Lung (tissue), 12 donors: ENCODE measurements around the gene POGZ. TPM values are rescaled to one million over a fixed set of nuclear protein-coding genes. Genes with fewer than 3 reads are reported as not detected.
A peak's percentile ranks its signal among the peaks of the same experiment; 100 is the strongest.

Source experiments
- ATAC-seq: fragments of 200-7000 bp; cut with Tn5 transposase; one replicate; pipeline ENCODE4 v1.9.1; 2020; ENCODE audit warnings: moderate number of reproducible peaks; ENCODE audit not compliant: insufficient read depth, low FRiP score
- DNase-seq, 3 donors: peaks; one replicate each; pipeline ENCODE4 v3.0.0-alpha.2; 2013 to 2017
- H3K27ac ChIP-seq, 2 donors: one replicate each; pipeline ENCODE4 v1.5.1; 2013; ENCODE audit warnings: mild to moderate bottlenecking in 2 of 2, moderate library complexity in 2 of 2, control low read depth in 1 of 2, inconsistent platforms in 1 of 2, low read depth in 1 of 2, low read length in 1 of 2
- H3K27me3 ChIP-seq, 3 donors: one replicate each; pipeline ENCODE4 v1.5.1; 2013; ENCODE audit warnings: low read length in 2 of 3; ENCODE audit not compliant: control insufficient read depth in 3 of 3, insufficient read depth in 3 of 3
- H3K36me3 ChIP-seq, 4 donors: one replicate each; pipeline ENCODE4 v1.5.1; 2013; ENCODE audit warnings: low read length in 4 of 4, mild to moderate bottlenecking in 1 of 4, moderate library complexity in 1 of 4; ENCODE audit not compliant: control insufficient read depth in 4 of 4, insufficient read depth in 4 of 4
- H3K4me1 ChIP-seq, 5 donors: one replicate each; pipeline ENCODE4 v1.5.1; 2013; ENCODE audit warnings: low read length in 5 of 5, mild to moderate bottlenecking in 2 of 5, moderate library complexity in 1 of 5; ENCODE audit not compliant: control insufficient read depth in 5 of 5, insufficient read depth in 5 of 5
- H3K4me3 ChIP-seq: one replicate; pipeline ENCODE4 v1.5.1; 2013; ENCODE audit warnings: mild to moderate bottlenecking, control low read depth, moderate library complexity
- H3K9ac ChIP-seq, 2 donors: one replicate each; pipeline ENCODE4 v1.5.1; 2013; ENCODE audit warnings: low read length in 2 of 2, control low read depth in 1 of 2; ENCODE audit not compliant: insufficient read depth in 1 of 2
- H3K9me3 ChIP-seq, 4 donors: one replicate each; pipeline ENCODE4 v1.5.1; 2013; ENCODE audit warnings: low read length in 3 of 4, mild to moderate bottlenecking in 1 of 4, moderate library complexity in 1 of 4; ENCODE audit not compliant: control insufficient read depth in 4 of 4, insufficient read depth in 3 of 4
- WGBS, 2 donors: extraction: QIAGEN DNeasy Blood & Tissue Kit; methylation state at CpG; one replicate each; pipeline ENCODE4 v1.1.7; 2013; 5-methylcytosine and 5-hydroxymethylcytosine counted together
- polyA plus RNA-seq, 2 donors: library from polyadenylated mRNA; stranded (reverse); fragments of 200-250 nt; gene quantifications; one replicate each; pipeline ENCODE4 v1.2.1, GENCODE V29; 2013
- total RNA-seq, 2 donors: library from RNA; depleted of rRNA in 1 of 2; stranded (reverse); fragments of >200 nt in 1 of 2; gene quantifications; one replicate each; pipeline ENCODE4 v1.2.1, GENCODE V29; 2014 to 2021
- TF ChIP-seq, protein P1 (sequence below): IDR thresholded peaks from 2 replicates; pipeline ENCODE4 v1.5.1; 2012; ENCODE audit warnings: mild to moderate bottlenecking; ENCODE audit errors: control extremely low read depth, extremely low read depth
- donor health status: control.
- donor health status: control.
- donor health status: Bipolar disorder and iron deficiency.
- donor health status: healthy.
- donor health status: DM: yes; HTN: yes; CAD: no.

POGZ gene
- total and polyA plus RNA-seq, 4 donors: 12.6 to 131 (median 41.6) TPM

DNA sequence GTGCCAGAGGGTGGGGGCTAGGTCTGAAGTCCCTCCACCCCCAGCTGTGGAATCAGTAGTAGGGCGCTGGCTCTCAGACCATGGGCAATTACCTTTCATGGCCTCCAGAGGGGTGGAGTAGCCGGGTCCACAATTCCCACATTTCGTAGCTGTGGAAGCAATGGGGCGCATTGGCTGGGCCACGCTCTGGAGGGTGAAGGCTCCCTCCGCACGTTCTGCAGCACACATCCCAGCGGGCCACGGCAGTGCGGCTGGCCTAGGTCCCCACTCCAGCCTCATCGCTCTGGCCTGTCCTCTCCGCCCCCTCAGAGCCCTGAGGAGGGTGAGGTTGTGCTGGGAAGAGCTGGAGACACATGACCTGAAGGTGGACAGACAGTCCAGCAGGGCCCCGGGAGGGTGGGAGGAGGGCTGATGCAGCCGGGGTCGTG is 89.7 kb downstream of the POGZ start:
- Histone ChIP-seq H3K27ac (peak overlapping the region in 1 of 2 donors; percentile 33), H3K9ac (no peak overlapping the region), H3K4me3 (no peak overlapping the region), H3K9me3 (no peaks in the 10 kb centered on the region), H3K4me1 (peaks cover 7 to 38% (median 21%) of the 10 kb centered on the region in 5 donors), H3K36me3 (peaks cover 0 to 34% (median 24%) of the 10 kb centered on the region in 4 donors), H3K27me3 (no peaks in the 10 kb centered on the region)
- TF ChIP-seq, protein P1, sequence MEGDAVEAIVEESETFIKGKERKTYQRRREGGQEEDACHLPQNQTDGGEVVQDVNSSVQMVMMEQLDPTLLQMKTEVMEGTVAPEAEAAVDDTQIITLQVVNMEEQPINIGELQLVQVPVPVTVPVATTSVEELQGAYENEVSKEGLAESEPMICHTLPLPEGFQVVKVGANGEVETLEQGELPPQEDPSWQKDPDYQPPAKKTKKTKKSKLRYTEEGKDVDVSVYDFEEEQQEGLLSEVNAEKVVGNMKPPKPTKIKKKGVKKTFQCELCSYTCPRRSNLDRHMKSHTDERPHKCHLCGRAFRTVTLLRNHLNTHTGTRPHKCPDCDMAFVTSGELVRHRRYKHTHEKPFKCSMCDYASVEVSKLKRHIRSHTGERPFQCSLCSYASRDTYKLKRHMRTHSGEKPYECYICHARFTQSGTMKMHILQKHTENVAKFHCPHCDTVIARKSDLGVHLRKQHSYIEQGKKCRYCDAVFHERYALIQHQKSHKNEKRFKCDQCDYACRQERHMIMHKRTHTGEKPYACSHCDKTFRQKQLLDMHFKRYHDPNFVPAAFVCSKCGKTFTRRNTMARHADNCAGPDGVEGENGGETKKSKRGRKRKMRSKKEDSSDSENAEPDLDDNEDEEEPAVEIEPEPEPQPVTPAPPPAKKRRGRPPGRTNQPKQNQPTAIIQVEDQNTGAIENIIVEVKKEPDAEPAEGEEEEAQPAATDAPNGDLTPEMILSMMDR: no peak
- ATAC-seq (no peak), DNase-seq (no peak)
- WGBS, 2 donors: 70 to 89% methylated on average over 15 of the region's 15 CpGs

DNA sequence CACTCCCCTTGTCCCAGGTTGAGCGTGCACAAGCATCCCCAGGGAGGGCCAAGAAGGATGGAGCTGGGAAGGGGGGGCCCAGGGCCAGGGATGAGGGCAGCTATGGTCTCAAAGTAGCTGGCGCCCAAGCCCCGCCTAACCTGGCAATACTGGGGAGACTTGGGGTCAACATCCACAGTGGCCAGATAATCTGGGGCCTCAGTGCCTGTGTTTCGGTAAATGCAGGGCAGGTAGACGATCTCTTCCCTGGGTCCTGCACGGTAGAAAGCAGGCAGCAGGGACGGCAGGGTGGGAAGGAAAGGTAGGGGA is 90.0 kb downstream of the POGZ start:
- H3K9ac ChIP-seq: no peak overlapping the region

DNA sequence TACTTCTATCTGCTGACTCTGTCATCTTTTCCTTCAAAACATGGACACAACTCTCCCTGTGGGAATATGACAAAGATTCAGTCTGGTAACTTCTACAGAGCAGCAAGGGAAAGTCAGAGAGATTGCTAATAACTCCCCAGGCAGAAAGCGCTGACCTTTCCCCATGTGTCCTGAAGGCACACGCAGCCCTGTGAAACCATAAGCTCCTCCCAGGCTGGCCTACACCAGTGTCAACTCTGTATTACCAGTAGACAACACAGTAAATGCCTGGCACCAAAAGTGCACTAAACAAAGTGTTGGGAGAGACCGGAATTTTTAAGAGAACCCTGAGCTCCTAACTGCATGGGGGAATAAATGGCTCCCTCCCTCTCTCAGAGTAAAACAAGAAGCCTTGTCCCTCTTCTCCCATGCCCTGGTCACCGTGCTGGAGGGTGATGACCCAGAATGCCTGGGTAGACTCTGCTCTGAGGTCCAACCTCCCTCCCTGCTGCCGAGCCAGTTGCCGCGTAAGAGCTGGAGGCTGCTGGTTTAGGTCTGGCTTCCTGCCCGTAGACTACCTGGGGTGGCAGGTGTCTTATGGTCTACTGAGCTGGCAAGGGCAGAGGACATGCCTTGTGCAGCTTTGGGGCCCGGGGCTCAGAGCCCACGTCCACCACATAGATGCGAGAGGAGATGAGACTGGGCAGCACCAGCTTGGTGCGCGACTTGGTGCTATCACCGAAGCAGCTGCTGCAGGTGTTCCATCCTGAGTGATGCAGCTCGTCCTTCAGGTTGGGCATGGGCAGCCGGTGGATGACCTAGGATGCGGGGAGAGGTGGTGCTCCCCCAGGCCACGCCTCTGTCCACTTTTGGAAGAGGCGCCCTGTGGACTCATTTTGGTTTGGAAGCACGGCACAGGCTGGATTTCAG is 90.6 kb downstream of the POGZ start:
- H3K36me3 ChIP-seq: peaks cover 0 to 44% (median 30%) of the 10 kb centered on the region in 4 donors
- H3K9ac ChIP-seq: no peak overlapping the region
- no peak overlapping the region for H3K27ac ChIP-seq
- H3K4me3 ChIP-seq: no peak overlapping the region
- 84 to 93% methylated on average over 20 of the region's 20 CpGs for WGBS, 2 donors
- no peaks in the 10 kb centered on the region for H3K9me3 ChIP-seq
- DNase-seq (no peak), ATAC-seq (no peak)
- TF ChIP-seq, protein P1: no peak
- H3K4me1 ChIP-seq: peaks cover 7 to 38% (median 21%) of the 10 kb centered on the region in 5 donors
- no peaks in the 10 kb centered on the region for H3K27me3 ChIP-seq

More for the DNA sequence above, 90.0 kb downstream of the POGZ start:
- Histone ChIP-seq H3K27me3 (no peaks in the 10 kb centered on the region), H3K4me1 (peaks cover 7 to 38% (median 21%) of the 10 kb centered on the region in 5 donors), H3K9me3 (no peaks in the 10 kb centered on the region), H3K36me3 (peaks cover 0 to 38% (median 26%) of the 10 kb centered on the region in 4 donors), H3K4me3 (no peak overlapping the region), H3K27ac (peak overlapping the region in 1 of 2 donors; percentile 13)
- TF ChIP-seq, protein P1: no peak
- 84 to 87% methylated on average over 7 of the region's 7 CpGs for WGBS, 2 donors
- DNase-seq: no peak
- no peak for ATAC-seq
